GM19240 (cell line): ENCODE data around the gene RAP1GDS1.
A peak's percentile ranks its signal among the peaks of the same experiment; 100 is the strongest.
"Not testable (repeated sequence)": the region's sequence is repeated elsewhere in the genome, so short reads cannot be mapped to it uniquely, and the experiment has no call there.

Source experiments
- DNase-seq: peaks from one replicate; pipeline ENCODE4 v3.0.0; 2011; ENCODE audit warnings: low spot score; ENCODE audit not compliant: insufficient read length

Gene RAP1GDS1

GRCh38 chr4:98430708-98431403, 169.7 kb downstream of the RAP1GDS1 start:
- no peak for DNase-seq

GRCh38 chr4:98433691-98434090, 172.5 kb downstream of the RAP1GDS1 start:
- no peak for DNase-seq

GRCh38 chr4:98434816-98435215, 173.6 kb downstream of the RAP1GDS1 start:
- no peak for DNase-seq

GRCh38 chr4:98444371-98444770, 183.2 kb downstream of the RAP1GDS1 start:
- DNase-seq: no peak

GRCh38 chr4:98446499-98447375, 185.6 kb downstream of the RAP1GDS1 start:
- no peak for DNase-seq

GRCh38 chr4:98447648-98448047, 186.5 kb downstream of the RAP1GDS1 start:
- DNase-seq: no peak

GRCh38 chr4:98448908-98449307, 187.7 kb downstream of the RAP1GDS1 start:
- no peak for DNase-seq

- no peak for DNase-seq
These were observed 190.9 kb downstream of the RAP1GDS1 start for GRCh38 chr4:98452091-98452490.

- DNase-seq: not testable (repeated sequence)
These were observed 196.2 kb downstream of the RAP1GDS1 start for GRCh38 chr4:98457422-98457821.

- not testable (repeated sequence) for DNase-seq
These were observed 200.1 kb downstream of the RAP1GDS1 start for GRCh38 chr4:98461121-98461865.

- DNase-seq: no peak
These were observed 201.3 kb downstream of the RAP1GDS1 start for GRCh38 chr4:98462487-98462886.

GRCh38 chr4:98466868-98467599, 205.8 kb downstream of the RAP1GDS1 start:
- DNase-seq: no peak

GRCh38 chr4:98467627-98468072, 206.5 kb downstream of the RAP1GDS1 start:
- DNase-seq: peak; percentile 50

- DNase-seq: no peak
These were observed 207.5 kb downstream of the RAP1GDS1 start for GRCh38 chr4:98468709-98469108.

- no peak for DNase-seq
These were observed 208.6 kb downstream of the RAP1GDS1 start for GRCh38 chr4:98469771-98470170.

- DNase-seq: no peak
These were observed 209.2 kb downstream of the RAP1GDS1 start for GRCh38 chr4:98470366-98470765.

GRCh38 chr4:98470831-98471230, 209.6 kb downstream of the RAP1GDS1 start:
- DNase-seq: no peak

- DNase-seq: no peak
These were observed 211.9 kb downstream of the RAP1GDS1 start for GRCh38 chr4:98473046-98473445.

- no peak for DNase-seq
These were observed 213.2 kb downstream of the RAP1GDS1 start for GRCh38 chr4:98474408-98474844.

- DNase-seq: no peak
These were observed 215.7 kb downstream of the RAP1GDS1 start for GRCh38 chr4:98476891-98477290.

GRCh38 chr4:98479590-98479989, 218.4 kb downstream of the RAP1GDS1 start:
- not testable (repeated sequence) for DNase-seq
